HEK293 (cell line): ENCODE data around the gene MDN1.
A peak's percentile ranks its signal among the peaks of the same experiment; 100 is the strongest.

Source experiments
- ELK4 ChIP-seq: IDR thresholded peaks from 2 replicates; pipeline ENCODE4 v1.6.1; 2011; ENCODE audit warnings: mild to moderate bottlenecking, low read depth, low read length, borderline replicate concordance
- GFI1B ChIP-seq: fragments of 450-650 bp; formaldehyde crosslinking; IDR thresholded peaks from 2 replicates; pipeline ENCODE4 v1.5.1; 2016; ENCODE audit warnings: missing biosample characterization, missing genetic modification characterization
- GLI4 ChIP-seq: fragments of 450-650 bp; formaldehyde crosslinking; IDR thresholded peaks from 2 replicates; pipeline ENCODE4 v1.5.1; 2016; ENCODE audit warnings: missing biosample characterization, missing genetic modification characterization
- OVOL3 ChIP-seq: fragments of 450-650 bp; formaldehyde crosslinking; IDR thresholded peaks from 2 replicates; pipeline ENCODE4 v1.5.1; 2016; ENCODE audit warnings: missing biosample characterization, missing genetic modification characterization
- PRDM1 ChIP-seq: fragments of 450-650 bp; formaldehyde crosslinking; IDR thresholded peaks from 2 replicates; pipeline ENCODE4; 2016; ENCODE audit warnings: missing biosample characterization, missing genetic modification characterization
- SALL2 ChIP-seq: fragments of 450-650 bp; formaldehyde crosslinking; IDR thresholded peaks from 2 replicates; pipeline ENCODE4 v1.5.0; 2017; ENCODE audit warnings: missing biosample characterization, mild to moderate bottlenecking, missing genetic modification characterization, borderline replicate concordance
- YY2 ChIP-seq: fragments of 450-650 bp; formaldehyde crosslinking; IDR thresholded peaks from 2 replicates; pipeline ENCODE4 v1.5.1; 2016; ENCODE audit warnings: missing biosample characterization, missing genetic modification characterization
- ZBTB44 ChIP-seq: fragments of 450-650 bp; IDR thresholded peaks from 2 replicates; pipeline ENCODE4 v1.5.1; 2018; ENCODE audit warnings: missing biosample characterization, mild to moderate bottlenecking, missing genetic modification characterization
- ZBTB7A ChIP-seq: fragments of 450-650 bp; formaldehyde crosslinking; IDR thresholded peaks from 2 replicates; pipeline ENCODE4 v1.5.1; 2016; ENCODE audit warnings: low read depth, missing biosample characterization, missing genetic modification characterization
- ZFP69B ChIP-seq: fragments of 450-650 bp; formaldehyde crosslinking; IDR thresholded peaks from 2 replicates; pipeline ENCODE4 v1.5.1; 2016; ENCODE audit warnings: missing biosample characterization, missing genetic modification characterization
- ZIC2 ChIP-seq: fragments of 450-650 bp; formaldehyde crosslinking; IDR thresholded peaks from 2 replicates; pipeline ENCODE4 v1.5.1; 2016; ENCODE audit warnings: missing biosample characterization, missing genetic modification characterization
- ZNF112 ChIP-seq: fragments of 450-650 bp; formaldehyde crosslinking; IDR thresholded peaks from 2 replicates; pipeline ENCODE4 v1.5.0; 2017; ENCODE audit warnings: missing biosample characterization, missing genetic modification characterization
- ZNF114 ChIP-seq: fragments of 450-650 bp; formaldehyde crosslinking; IDR thresholded peaks from 2 replicates; pipeline ENCODE4 v1.5.0; 2017; ENCODE audit warnings: missing biosample characterization, missing genetic modification characterization
- ZNF157 ChIP-seq: fragments of 450-650 bp; formaldehyde crosslinking; IDR thresholded peaks from 2 replicates; pipeline ENCODE4 v1.5.1; 2016; ENCODE audit warnings: missing biosample characterization, missing genetic modification characterization
- ZNF2 ChIP-seq: fragments of 450-650 bp; formaldehyde crosslinking; IDR thresholded peaks from 2 replicates; pipeline ENCODE4 v1.5.1; 2016; ENCODE audit warnings: missing biosample characterization, missing genetic modification characterization
- ZNF239 ChIP-seq: fragments of 450-650 bp; formaldehyde crosslinking; IDR thresholded peaks from 2 replicates; pipeline ENCODE4 v1.5.1; 2016; ENCODE audit warnings: missing biosample characterization, missing genetic modification characterization
- ZNF266 ChIP-seq: fragments of 450-650 bp; formaldehyde crosslinking; IDR thresholded peaks from 2 replicates; pipeline ENCODE4 v1.5.1; 2016; ENCODE audit warnings: missing biosample characterization, missing genetic modification characterization, low read depth
- ZNF366 ChIP-seq: fragments of 450-650 bp; formaldehyde crosslinking; conservative IDR thresholded peaks from 2 replicates; pipeline ENCODE4 v1.5.1; 2016; ENCODE audit warnings: missing biosample characterization, missing genetic modification characterization
- ZNF530 ChIP-seq: fragments of 450-650 bp; formaldehyde crosslinking; IDR thresholded peaks from 2 replicates; pipeline ENCODE4 v1.5.1; 2016; ENCODE audit warnings: low read depth, missing biosample characterization, missing genetic modification characterization
- ZNF555 ChIP-seq: fragments of 450-650 bp; formaldehyde crosslinking; conservative IDR thresholded peaks from 2 replicates; pipeline ENCODE4 v1.5.1; 2017; ENCODE audit warnings: missing biosample characterization, mild to moderate bottlenecking, missing genetic modification characterization, inconsistent platforms
- ZNF585B ChIP-seq: fragments of 450-650 bp; formaldehyde crosslinking; IDR thresholded peaks from 2 replicates; pipeline ENCODE4 v1.5.1; 2016; ENCODE audit warnings: missing biosample characterization, missing genetic modification characterization
- ZNF660 ChIP-seq: fragments of 450-650 bp; IDR thresholded peaks from 2 replicates; pipeline ENCODE4 v1.5.1; 2018; ENCODE audit warnings: missing biosample characterization, mild to moderate bottlenecking, missing genetic modification characterization
- ZNF843 ChIP-seq: fragments of 450-650 bp; formaldehyde crosslinking; IDR thresholded peaks from 2 replicates; pipeline ENCODE4 v1.5.1; 2016; ENCODE audit warnings: missing biosample characterization, missing genetic modification characterization
- ZSCAN18 ChIP-seq: fragments of 450-650 bp; formaldehyde crosslinking; IDR thresholded peaks from 2 replicates; pipeline ENCODE4 v1.5.1; 2016; ENCODE audit warnings: missing biosample characterization, missing genetic modification characterization
- ZSCAN23 ChIP-seq: fragments of 450-650 bp; formaldehyde crosslinking; IDR thresholded peaks from 2 replicates; pipeline ENCODE4 v1.5.1; 2016; ENCODE audit warnings: missing biosample characterization, missing genetic modification characterization
- ZSCAN4 ChIP-seq: fragments of 450-650 bp; formaldehyde crosslinking; IDR thresholded peaks from 2 replicates; pipeline ENCODE4 v1.5.1; 2017; ENCODE audit warnings: missing biosample characterization, missing genetic modification characterization
- TF ChIP-seq, protein P1 (sequence below): fragments of 450-650 bp; formaldehyde crosslinking; IDR thresholded peaks from 2 replicates; pipeline ENCODE4 v1.5.1; 2016; ENCODE audit warnings: missing biosample characterization, missing genetic modification characterization
- TF ChIP-seq, protein P2 (sequence below): fragments of 450-650 bp; formaldehyde crosslinking; IDR thresholded peaks from 2 replicates; pipeline ENCODE4 v1.5.1; 2016; ENCODE audit warnings: missing biosample characterization, missing genetic modification characterization, borderline replicate concordance

MDN1 gene

GRCh38 chr6:89638320-89639195, 181.0 kb downstream of the MDN1 start, which contains the start of gene LYRM2 (continued):
- TF ChIP-seq, protein P1, sequence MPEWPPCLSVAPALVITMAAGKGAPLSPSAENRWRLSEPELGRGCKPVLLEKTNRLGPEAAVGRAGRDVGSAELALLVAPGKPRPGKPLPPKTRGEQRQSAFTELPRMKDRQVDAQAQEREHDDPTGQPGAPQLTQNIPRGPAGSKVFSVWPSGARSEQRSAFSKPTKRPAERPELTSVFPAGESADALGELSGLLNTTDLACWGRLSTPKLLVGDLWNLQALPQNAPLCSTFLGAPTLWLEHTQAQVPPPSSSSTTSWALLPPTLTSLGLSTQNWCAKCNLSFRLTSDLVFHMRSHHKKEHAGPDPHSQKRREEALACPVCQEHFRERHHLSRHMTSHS, result no peak
- no peak for TF ChIP-seq ZNF366 (tag by site-specific recombination)
- TF ChIP-seq ZNF555 (tag by site-specific recombination), result no peak
- no peak for TF ChIP-seq ZNF585B (tag by site-specific recombination)
- TF ChIP-seq, protein P2, sequence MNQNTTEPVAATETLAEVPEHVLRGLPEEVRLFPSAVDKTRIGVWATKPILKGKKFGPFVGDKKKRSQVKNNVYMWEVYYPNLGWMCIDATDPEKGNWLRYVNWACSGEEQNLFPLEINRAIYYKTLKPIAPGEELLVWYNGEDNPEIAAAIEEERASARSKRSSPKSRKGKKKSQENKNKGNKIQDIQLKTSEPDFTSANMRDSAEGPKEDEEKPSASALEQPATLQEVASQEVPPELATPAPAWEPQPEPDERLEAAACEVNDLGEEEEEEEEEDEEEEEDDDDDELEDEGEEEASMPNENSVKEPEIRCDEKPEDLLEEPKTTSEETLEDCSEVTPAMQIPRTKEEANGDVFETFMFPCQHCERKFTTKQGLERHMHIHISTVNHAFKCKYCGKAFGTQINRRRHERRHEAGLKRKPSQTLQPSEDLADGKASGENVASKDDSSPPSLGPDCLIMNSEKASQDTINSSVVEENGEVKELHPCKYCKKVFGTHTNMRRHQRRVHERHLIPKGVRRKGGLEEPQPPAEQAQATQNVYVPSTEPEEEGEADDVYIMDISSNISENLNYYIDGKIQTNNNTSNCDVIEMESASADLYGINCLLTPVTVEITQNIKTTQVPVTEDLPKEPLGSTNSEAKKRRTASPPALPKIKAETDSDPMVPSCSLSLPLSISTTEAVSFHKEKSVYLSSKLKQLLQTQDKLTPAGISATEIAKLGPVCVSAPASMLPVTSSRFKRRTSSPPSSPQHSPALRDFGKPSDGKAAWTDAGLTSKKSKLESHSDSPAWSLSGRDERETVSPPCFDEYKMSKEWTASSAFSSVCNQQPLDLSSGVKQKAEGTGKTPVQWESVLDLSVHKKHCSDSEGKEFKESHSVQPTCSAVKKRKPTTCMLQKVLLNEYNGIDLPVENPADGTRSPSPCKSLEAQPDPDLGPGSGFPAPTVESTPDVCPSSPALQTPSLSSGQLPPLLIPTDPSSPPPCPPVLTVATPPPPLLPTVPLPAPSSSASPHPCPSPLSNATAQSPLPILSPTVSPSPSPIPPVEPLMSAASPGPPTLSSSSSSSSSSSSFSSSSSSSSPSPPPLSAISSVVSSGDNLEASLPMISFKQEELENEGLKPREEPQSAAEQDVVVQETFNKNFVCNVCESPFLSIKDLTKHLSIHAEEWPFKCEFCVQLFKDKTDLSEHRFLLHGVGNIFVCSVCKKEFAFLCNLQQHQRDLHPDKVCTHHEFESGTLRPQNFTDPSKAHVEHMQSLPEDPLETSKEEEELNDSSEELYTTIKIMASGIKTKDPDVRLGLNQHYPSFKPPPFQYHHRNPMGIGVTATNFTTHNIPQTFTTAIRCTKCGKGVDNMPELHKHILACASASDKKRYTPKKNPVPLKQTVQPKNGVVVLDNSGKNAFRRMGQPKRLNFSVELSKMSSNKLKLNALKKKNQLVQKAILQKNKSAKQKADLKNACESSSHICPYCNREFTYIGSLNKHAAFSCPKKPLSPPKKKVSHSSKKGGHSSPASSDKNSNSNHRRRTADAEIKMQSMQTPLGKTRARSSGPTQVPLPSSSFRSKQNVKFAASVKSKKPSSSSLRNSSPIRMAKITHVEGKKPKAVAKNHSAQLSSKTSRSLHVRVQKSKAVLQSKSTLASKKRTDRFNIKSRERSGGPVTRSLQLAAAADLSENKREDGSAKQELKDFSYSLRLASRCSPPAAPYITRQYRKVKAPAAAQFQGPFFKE (tag by site-specific recombination), result no peak
- peak; percentile 51; the same call in 1 of the 2 replicates for TF ChIP-seq OVOL3
- TF ChIP-seq ZSCAN23 (tag by site-specific recombination), result no peak
- TF ChIP-seq ZNF660, result peak; percentile 80
- TF ChIP-seq YY2 (tag by site-specific recombination), result peak; percentile 70
- no peak for TF ChIP-seq ZNF266 (tag by site-specific recombination)
- no peak for TF ChIP-seq GFI1B
- no peak for TF ChIP-seq ZNF112 (tag by site-specific recombination)
- TF ChIP-seq ZNF157 (tag by site-specific recombination), result no peak
- TF ChIP-seq ZFP69B, result peak; percentile 46; the same call in 1 of the 2 replicates
- no peak; the same call in 1 of the 2 replicates for TF ChIP-seq ELK4
- no peak for TF ChIP-seq ZNF530 (tag by site-specific recombination)
- no peak for TF ChIP-seq GLI4 (tag by site-specific recombination)
- peak; percentile 42; the same call in 1 of the 2 replicates for TF ChIP-seq ZNF843
- no peak for TF ChIP-seq ZSCAN4 (tag by site-specific recombination)
- TF ChIP-seq SALL2 (tag by site-specific recombination), result no peak
- TF ChIP-seq ZNF239, result no peak
- TF ChIP-seq ZBTB7A (tag by site-specific recombination), result no peak
- TF ChIP-seq ZNF2, result 0 out of 2 replicates have a peak, but pooled peaks have one; percentile 42
- TF ChIP-seq ZIC2 (tag by site-specific recombination), result no peak
- no peak for TF ChIP-seq ZBTB44
- peak; percentile 89 for TF ChIP-seq PRDM1 (tag by site-specific recombination)
- TF ChIP-seq ZNF114, result no peak
- TF ChIP-seq ZSCAN18, result no peak
